GM04504 (cell line): ENCODE measurements around the gene MYH10.
"Not testable (repeated sequence)": the region's sequence is repeated elsewhere in the genome, so short reads cannot be mapped to it uniquely, and the experiment has no call there.

Experiments
- DNase-seq: peaks from one replicate; pipeline ENCODE4 v3.0.0-alpha.2; 2012; ENCODE audit warnings: low read depth

The MYH10 gene

GRCh38 chr17:8630227-8630801, at the start of gene MYH10:
Gene MYH10, minus strand, starts transcription at chr17:8630725. Its CDS starts 7,479 bp downstream, at chr17:8623246.
- DNase-seq = no peak

DNA sequence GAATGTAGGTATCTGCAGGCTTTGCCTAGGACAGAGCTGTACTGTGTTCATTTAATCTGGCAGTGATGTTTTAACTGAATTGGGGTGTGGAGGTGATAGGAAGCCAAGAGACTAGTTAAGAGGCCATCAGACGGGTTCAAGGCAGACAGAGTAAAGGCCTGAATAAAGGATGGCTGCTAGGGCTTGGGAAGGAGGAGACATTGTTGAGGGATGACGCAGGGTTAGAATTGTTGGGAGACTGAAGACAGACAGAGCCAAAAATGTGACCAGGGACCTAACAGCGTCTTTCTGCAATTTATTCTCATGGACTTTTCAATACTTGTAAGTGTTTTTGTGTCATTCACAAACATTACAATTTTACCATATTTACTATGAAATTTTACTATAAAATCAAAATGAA, 48.6 kb upstream of the MYH10 start:
- DNase-seq = no peak

DNA sequence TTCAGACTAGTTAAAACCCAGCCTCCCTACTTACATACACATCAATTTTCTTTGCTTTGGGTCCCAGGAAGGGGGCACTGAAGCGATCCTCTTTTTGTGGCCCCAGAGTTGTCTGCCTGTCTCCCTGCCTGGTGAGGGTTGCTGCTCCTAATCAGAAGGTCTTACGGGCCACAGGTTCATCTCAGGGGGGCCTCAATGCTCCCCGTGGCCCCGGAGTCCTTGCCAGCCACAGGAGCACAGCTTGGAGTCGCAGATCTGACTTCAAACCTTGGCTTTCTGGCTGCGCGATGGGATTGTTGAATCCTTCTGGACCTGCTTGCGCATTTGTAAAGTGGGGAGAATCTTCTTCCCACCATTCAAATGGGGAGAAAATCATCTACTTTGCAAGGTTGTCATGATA, 44.8 kb upstream of the MYH10 start:
- no peak for DNase-seq

- no peak for DNase-seq
Observed at GRCh38 chr17:8674344-8675305, 44.1 kb upstream of the MYH10 start.

- DNase-seq = no peak
Observed at GRCh38 chr17:8673612-8674011, 43.1 kb upstream of the MYH10 start.

DNA sequence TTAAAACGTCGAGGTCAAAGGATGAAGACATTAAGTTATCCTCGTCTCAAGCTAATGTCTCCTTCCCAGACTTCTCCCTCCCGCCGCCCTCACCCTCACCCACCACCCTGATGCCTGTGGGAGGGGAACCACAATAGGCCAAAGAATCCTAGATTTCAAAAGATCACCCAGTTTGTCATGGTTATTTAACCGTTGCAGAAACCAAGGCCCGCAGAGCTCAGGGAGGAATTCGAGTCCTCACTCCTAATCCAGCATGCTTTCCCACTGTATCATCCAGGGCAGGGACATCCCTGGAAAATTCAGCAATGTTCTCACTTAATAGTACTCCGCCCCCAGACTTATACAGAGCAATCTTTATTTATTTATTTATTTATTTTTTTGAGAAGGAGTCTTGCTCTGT, 41.8 kb upstream of the MYH10 start:
- DNase-seq = no peak

DNA sequence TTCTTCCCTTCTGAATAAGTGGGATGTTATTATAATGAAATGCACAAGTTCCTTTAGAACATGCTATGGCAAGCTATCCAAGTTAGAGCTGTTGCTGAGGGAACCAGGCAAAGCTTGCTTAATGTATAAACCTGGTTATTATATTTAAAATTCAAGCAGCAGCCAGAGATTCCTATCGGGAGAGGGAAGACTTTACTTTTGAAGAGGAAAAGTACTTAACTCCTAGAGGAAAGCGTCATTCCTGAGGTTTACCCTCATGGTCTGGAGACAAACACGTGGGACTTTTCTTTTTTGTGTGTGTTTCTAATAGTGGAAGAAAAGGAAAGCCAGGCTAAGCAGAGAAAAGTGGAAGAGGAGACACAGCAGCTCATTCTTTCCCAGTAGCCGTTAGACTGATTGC, 39.9 kb upstream of the MYH10 start:
- no peak for DNase-seq

- no peak for DNase-seq
Observed at GRCh38 chr17:8668176-8668740, 37.7 kb upstream of the MYH10 start.

DNA sequence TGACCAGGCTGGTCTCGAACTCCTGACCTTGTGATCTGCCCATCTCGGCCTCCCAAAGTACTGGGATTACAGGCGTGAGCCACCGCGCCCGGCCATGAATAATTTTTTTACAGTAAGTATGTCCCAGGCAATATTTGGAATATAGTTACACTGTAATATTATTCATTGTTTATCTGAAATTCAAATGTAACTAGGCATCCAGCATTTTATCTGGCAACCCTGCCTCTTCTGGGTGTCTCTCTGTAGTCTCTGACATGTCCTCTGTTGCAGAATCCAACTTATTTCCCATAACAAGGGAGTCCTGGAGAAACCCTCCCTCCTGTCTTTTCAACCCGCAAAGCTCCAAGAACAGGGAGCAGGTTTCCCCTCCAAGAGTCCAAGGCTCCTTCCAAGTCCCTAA, 36.9 kb upstream of the MYH10 start:
- no peak for DNase-seq

- DNase-seq = no peak
Observed at GRCh38 chr17:8665684-8666083, 35.2 kb upstream of the MYH10 start.

DNA sequence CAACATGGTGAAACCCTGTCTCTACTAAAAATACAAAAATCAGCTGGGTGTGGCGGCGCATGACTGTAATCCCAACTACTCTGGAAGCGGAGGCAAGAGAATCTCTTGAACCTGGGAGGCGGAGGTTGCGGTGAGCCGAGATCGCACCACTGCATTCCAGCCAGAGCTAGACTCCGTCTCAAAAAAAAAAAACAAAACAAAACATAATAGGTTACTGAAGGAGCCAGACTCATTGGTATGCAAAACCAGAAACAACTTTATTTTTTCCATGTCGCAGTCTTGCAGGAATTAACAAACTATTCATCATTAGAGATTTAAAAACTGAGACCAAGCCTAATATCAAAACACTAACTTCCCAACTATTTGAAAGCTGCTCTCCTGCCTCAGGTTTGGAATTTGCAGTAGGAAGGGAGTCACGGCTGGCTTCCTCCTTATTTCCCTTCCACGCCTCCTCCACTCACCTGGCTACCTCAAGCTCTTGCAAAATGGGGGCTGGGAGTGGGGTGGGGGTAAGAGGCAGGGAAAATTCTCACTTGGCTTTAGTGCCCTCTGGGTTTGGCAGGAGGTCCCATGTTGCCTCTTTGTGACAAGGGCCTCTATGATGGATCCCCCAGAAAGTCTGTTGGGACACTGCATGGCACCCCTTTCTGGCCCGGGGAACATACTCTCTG, 34.1 kb upstream of the MYH10 start:
- no peak for DNase-seq

DNA sequence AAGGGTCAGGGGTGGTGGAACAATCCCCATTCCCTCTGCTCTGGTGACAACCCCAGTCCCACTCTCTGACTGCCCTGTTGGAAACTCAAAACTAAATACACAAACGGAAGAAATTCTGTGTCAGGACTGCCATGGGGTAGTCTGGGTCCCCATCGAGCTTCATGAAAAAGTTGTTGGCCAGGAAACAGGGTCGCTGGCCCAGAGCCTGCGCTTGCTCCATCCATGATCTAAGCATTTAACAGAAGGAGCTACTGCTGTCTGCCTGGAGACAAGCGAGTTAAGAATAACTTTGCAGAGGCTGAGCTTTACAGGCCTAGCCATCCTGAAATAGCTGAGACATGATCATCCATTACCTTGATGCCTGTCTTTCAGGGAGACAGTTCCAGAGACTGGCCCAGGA, 32.4 kb upstream of the MYH10 start:
- no peak for DNase-seq

- no peak for DNase-seq
Observed at GRCh38 chr17:8662076-8662831, 31.7 kb upstream of the MYH10 start.

- DNase-seq = not testable (repeated sequence)
Observed at GRCh38 chr17:8660709-8661108, 30.2 kb upstream of the MYH10 start.

GRCh38 chr17:8659758-8660410, 29.4 kb upstream of the MYH10 start:
- DNase-seq = no peak

- DNase-seq = no peak
Observed at GRCh38 chr17:8658810-8659209, 28.3 kb upstream of the MYH10 start.

- no peak for DNase-seq
Observed at GRCh38 chr17:8656693-8657092, 26.2 kb upstream of the MYH10 start.

DNA sequence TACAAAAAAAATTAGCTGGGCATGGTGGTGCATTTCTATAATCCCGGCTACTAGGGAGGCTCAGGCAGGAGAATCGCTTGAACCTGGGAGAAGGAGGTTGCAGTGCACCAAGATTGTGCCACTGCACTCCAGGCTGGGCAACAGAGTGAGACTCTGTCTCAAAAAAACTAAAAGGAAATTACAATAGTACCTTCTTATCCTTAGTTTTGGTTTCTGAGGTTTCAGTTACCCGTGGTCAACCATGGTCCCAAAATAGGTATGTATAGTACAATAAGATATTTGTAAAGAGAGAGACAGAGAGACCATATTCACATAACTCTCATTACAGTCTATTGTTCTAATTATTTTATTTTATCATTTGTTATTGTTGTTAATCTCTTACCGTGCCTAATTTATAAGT, 24.3 kb upstream of the MYH10 start:
- DNase-seq = no peak

- no peak for DNase-seq
Observed at GRCh38 chr17:8651013-8651412, 20.5 kb upstream of the MYH10 start.

- DNase-seq = no peak
Observed at GRCh38 chr17:8650119-8650499, 19.6 kb upstream of the MYH10 start.
